ENCODE data around the gene DAGLB. TPM values are rescaled to one million over a fixed set of nuclear protein-coding genes. Genes with fewer than 3 reads are reported as not detected.
"Not testable (repeated sequence)": the region's sequence is repeated elsewhere in the genome, so short reads cannot be mapped to it uniquely, and the experiment has no call there.

Gene DAGLB
- polyA plus RNA-seq, 3 donors, result 12.4 to 16.4 (median 14.7) TPM

DNA sequence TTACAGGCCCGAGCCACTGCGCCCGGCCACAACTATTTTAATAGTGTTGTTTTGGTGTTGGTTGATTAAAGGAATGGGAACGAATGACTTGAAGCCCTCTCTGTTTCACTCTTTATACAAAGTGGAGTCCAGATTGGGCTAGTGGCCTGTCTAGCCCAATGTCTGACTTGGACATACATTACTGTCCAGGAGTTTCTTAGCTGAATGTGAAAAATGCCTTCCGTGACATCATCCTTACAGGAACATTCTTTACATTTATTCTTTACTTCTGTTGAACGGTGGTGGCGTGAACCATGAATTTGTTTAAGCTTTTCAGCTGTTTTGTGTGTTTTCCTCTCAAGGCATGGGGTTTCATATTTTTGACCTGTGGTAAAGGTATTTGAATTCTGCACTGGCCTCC lies 67.9 kb downstream of the DAGLB start:
- no peak for DNase-seq (ENCODE audit: low read depth in 3 of 3, low spot score in 2 of 3)

DNA sequence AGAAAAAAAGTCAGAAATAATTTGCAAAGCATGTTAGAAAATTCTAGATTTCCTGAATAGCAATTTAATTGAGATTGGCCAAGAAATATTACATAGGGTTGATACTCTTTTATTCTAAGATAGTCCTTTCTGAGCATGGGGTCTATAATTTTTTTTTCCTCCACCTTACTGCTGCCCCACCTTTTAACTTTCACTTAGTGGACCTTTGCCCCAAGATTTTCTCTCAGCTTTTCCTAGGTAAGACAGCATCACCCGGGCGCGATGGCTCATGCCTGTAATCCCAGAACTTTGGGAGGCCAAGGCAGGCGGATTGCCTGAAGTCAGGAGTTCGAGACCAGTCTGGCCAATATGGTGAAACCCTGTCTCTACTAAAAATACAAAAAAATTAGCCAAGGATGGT lies 69.2 kb downstream of the DAGLB start:
- DNase-seq (ENCODE audit: low read depth in 3 of 3, low spot score in 2 of 3), result not testable (repeated sequence)

DNA sequence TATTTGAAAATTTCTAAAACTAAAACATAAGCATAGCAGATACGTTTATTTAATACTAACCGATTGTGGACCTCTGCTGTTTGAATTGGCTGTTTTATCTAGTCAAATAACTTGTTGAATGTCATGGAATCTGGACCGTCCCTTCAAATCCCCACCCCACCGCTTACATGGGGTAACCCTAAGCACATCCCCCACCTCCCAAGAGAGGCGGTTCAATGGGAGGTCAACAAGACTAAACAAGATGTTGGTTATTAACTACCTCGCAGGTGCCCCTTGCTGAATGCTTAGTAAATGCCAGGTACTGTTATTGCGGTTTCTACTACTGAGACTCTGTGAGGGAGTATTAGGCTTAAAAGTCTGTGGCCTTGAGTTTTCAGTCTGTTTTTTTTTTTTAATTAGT lies 70.9 kb downstream of the DAGLB start:
- DNase-seq (ENCODE audit: low read depth in 3 of 3, low spot score in 2 of 3), result no peak

DNA sequence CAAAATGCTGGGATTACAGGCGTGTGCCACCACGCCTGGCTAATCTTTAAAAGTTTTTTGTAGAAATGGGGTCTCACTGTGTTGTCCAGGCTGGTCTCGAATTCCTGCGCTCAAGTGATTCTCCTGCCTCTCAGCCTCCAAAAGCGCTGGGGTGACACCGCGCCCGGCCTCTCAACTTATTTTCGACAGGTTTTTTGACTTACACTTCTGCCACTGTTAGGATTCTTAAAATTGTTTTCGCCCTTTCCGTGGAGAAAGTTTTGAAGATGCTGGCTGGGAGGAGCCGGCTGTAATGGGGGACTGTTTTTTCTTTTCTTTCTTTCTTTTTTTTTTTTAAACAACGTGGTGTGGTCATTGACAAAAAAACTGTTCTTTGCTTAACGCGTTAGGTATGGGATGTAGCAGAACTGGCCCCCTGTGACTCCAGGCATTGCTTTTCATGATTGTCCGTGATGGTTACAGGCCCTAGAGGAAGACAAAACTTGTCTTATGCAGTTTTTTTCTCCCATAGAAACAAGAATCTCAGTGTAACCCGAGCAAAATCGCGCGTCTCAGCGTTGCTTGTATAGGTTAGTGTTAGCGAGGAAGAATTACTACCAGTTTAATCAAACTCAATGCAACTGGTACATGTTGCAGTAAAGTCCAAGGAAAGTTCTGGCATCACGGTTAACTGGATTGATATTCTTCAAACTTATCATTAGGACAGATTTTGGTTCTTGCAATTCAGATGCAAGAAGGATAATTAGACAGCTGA lies 72.2 kb downstream of the DAGLB start:
- DNase-seq (ENCODE audit: low read depth in 3 of 3, low spot score in 2 of 3), result no peak

DNA sequence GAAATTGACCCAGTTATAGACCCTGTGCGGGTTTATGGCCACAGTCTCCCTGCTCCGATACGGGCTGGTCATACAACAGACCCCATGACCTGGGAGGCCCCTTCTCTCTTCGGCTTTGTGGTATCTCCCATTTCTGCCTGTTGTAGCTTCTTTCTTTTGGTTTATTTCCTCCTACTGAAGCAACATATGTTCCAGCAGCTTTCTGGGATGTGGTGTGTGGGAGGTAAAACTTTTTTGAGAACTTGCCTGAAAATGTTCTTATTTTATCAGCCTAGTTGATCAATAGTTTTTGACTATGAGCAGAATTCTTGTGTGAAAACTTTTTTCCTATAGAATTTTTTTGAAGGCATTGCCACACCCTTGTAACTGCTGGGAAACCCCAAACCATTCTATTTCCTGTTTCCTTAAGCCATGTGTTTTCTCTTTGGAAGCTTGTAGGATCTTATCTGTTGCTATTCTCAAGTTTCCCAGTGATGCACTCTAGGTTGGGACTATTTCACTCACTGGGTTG lies 80.0 kb downstream of the DAGLB start:
- no peak for DNase-seq (ENCODE audit: low read depth in 3 of 3, low spot score in 2 of 3)

- DNase-seq (ENCODE audit: low read depth in 3 of 3, low spot score in 2 of 3), result no peak
These were observed 82.3 kb downstream of the DAGLB start for GRCh38 chr7:6365451-6365850.

DNA sequence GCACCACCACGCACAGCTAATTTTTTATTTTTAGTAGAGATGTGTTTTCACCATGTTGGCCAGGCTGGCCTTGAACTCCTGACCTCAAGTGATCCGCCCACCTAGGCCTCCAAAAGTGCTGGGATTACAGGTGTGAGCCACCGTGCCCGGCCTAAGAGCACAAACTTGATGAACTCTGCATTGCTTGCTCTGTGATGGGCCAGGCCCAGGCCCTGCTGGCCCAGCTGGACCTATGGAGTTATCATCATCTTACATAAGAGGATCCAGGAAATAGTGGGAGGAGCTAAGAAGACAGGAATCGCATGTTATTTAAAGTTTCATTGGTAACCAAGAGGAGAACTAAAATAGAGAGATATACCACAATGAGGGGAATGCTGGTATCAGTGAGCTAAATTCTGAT lies 86.9 kb downstream of the DAGLB start:
- no peak for DNase-seq (ENCODE audit: low read depth in 3 of 3, low spot score in 2 of 3)

GRCh38 chr7:6359734-6360133 lies 88.0 kb downstream of the DAGLB start:
- no peak for DNase-seq (ENCODE audit: low read depth in 3 of 3, low spot score in 2 of 3)

Other genes with a start within 250 kb of the DAGLB start
- 10 to 100 TPM; 33.0 to 36.2 (median 33.4) TPM for gene CYTH3, start 175.3 kb downstream of the DAGLB start, polyA plus RNA-seq (ENCODE audit: insufficient read length in 3 of 3)
- 10 to 100 TPM; 21.9 to 23.6 (median 22.7) TPM for gene FAM220A, start 99.0 kb downstream of the DAGLB start, polyA plus RNA-seq (ENCODE audit: insufficient read length in 3 of 3)
- 100 to 1,000 TPM; 277 to 295 (median 283) TPM for gene RAC1, start 73.4 kb downstream of the DAGLB start, polyA plus RNA-seq (ENCODE audit: insufficient read length in 3 of 3)
- 100 to 1,000 TPM; 190 to 198 (median 195) TPM for gene KDELR2, start 36.2 kb upstream of the DAGLB start, polyA plus RNA-seq (ENCODE audit: insufficient read length in 3 of 3)
- under 1 TPM; 0.40 to 0.61 (median 0.57) TPM for gene GRID2IP, start 103.5 kb upstream of the DAGLB start, polyA plus RNA-seq (ENCODE audit: insufficient read length in 3 of 3)
- gene ZDHHC4, start 129.5 kb upstream of the DAGLB start, polyA plus RNA-seq (ENCODE audit: insufficient read length in 3 of 3), result 10 to 100 TPM; 77.4 to 90.8 (median 80.5) TPM
- gene INTS15, start 142.1 kb upstream of the DAGLB start, polyA plus RNA-seq (ENCODE audit: insufficient read length in 3 of 3), result 10 to 100 TPM; 29.8 to 32.8 (median 31.1) TPM
- 10 to 100 TPM; 15.0 to 16.8 (median 16.3) TPM for gene ZNF853, start 167.7 kb upstream of the DAGLB start, polyA plus RNA-seq (ENCODE audit: insufficient read length in 3 of 3)
- 10 to 100 TPM; 37.0 to 39.1 (median 37.9) TPM for gene ZNF316, start 189.4 kb upstream of the DAGLB start, polyA plus RNA-seq (ENCODE audit: insufficient read length in 3 of 3)

All from right renal cortex interstitium (tissue), 3 donors.